Body of pancreas (tissue), 4 donors: Measurements from ENCODE around the gene CX3CL1.

Experiments
- CTCF ChIP-seq, 7 experiments: fragments of 450-650 bp in 4 of 7; fragments of 200-600 bp in 3 of 7; sonication (generic) in 3 of 7; IDR thresholded peaks; one replicate each; pipeline ENCODE4 v1.5.1; 2016 to 2019; ENCODE audit warnings: antibody characterized with exemption in 7 of 7
- POLR2A ChIP-seq, 3 donors: fragments of 450-650 bp; IDR thresholded peaks; one replicate each; pipeline ENCODE4 v1.6.1; 2016; ENCODE audit warnings: antibody characterized with exemption in 3 of 3, mild to moderate bottlenecking in 2 of 3

- TF ChIP-seq POLR2A (IDR thresholded peaks at IDR 0.05), result no peak
- TF ChIP-seq CTCF (IDR thresholded peaks at IDR 0.05), result no peak
These were observed 19.4 kb downstream of the CX3CL1 start for GRCh38 chr16:57391708-57392107.
